ENCODE measurements around the gene MIOS.

MIOS gene

DNA sequence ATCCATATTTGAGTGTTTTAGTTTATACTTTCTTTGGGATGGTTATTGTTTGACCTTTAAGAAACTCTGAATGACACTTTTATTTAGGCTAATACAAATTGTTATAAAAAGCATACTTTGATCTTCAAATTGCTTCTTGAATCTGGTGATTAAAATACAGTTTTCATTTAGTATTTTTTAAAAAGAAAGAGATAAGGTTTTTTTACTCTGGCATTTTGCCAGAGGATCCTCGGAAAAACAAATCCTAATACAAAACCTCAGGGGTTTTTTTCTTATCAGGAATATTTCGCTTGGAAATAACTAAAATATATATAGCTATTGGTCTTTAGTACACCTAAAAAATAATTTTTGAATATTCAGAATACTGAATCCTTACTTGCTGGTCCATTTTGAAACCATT, 17.0 kb downstream of the MIOS start:
- DNase-seq (ENCODE audit: low read depth, low spot score), result no peak

DNA sequence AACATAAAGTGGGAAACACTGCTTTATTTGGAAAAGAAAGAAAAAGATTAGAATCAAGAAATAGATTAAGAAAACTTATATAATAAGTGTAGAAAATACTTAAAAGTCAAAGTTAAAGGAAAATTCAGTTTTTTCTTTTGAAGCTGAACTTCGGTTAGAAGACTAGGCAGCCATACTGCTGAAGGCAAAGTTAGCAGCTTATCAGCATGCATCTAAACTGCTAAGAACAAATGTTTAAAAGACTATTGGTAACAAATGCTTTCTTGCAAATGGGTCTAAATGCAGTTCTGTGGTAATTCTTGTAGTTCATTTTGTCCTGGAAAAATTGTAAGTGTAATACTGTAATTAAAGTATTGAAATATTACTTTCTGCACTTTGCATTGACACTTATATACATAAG, 18.0 kb downstream of the MIOS start:
- DNase-seq (ENCODE audit: low read depth, low spot score), result no peak

DNA sequence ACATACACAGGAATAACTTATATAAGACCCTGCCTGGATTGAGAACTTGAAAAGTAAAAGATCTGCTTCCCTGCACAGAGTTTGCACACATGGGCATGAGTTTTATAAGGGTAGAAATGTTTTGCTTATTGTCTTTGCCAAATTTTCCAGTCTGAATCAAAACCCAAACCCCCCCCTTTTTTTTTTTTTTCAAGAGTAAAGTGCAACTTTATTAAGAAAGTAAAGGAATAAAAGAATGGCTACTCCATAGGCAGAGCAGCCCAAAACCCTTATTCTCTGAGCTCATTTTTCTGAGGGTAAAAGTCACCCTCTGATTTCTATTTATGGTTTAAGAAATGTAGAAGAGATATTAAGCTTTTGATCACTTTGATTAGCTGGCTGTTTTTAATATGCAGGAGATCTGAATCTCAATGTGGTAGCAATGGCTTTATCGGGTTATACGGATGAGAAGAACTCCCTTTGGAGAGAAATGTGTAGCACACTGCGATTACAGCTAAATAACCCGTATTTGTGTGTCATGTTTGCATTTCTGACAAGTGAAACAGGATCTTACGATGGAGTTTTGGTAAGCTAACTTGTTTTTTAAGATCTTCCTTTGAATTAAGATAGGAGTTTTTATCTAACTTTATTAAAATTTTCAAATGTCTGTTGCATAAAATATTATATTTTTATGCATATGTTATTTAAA, 18.7 kb downstream of the MIOS start:
- no peak for DNase-seq (ENCODE audit: low read depth, low spot score)

DNA sequence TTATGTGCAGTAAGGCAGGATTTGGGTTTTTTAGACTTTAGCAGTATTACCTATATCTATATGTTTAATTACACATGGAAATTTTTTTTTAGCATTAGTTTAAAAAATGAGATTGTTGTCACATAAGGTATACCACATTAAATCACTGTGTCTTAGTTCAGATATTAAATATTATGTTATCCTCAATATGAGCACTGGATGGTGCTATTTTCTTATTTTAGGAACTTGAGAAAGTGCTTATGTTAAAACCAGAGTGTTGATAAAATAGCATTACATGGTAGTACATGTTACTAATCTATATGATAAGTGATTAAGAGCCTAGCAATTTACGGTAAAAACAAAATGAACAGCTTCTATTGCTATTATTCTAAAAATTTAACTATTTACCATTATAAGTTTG, 28.8 kb downstream of the MIOS start:
- DNase-seq (ENCODE audit: low read depth, low spot score), result no peak

DNA sequence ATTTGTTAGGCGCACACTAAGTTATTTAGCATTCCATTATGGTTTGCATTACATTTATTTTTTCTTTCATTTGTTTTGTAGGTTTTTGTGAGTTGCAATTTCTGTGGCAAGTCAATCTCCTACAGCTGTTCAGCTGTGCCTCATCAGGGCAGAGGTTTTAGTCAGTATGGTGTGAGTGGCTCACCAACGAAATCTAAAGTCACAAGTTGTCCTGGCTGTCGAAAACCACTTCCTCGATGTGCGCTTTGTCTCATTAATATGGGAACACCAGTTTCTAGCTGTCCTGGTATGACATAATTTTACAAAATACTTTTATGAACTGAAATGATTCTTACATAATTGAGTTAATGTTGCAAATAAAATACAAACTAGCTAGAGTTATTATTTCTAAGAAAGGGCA, 29.5 kb downstream of the MIOS start:
- no peak for DNase-seq (ENCODE audit: low read depth, low spot score)

DNA sequence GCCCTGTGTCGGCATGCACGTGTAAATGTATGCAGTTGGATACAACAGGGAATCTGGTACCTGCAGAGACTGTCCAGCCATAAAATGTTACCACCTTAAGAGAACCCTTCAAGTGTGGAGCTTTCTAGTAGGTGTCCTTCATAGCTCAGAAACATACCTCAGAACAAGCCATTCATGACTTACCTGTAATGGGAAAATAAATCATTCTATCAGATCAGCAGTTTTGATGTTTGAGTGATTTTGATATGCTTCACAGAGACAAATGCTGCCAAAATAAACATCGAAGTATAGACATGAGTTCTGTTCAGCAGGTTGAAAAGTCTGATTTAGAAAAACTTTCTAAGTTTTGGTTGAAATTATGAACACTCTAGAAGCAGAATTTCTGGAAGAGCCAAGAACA, 40.3 kb downstream of the MIOS start:
- no peak for DNase-seq (ENCODE audit: low read depth, low spot score)

DNA sequence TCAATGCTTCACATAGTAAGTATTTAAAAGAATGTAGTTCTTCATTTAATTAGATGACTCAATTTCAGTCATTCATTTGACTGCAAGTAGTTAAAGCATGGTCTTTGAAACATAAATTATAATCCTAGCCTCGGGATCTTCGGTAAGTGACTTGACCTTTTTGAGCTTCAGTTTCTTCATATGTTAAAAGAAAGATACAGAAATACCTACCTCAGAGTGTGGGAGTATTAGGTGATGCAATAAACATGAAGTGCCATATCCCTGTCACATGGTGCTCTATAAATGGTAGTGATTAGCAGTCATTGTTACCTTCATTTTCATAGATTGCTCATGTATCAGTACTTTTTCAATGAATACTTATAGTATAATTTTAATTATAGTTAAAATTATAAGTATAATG, 42.6 kb downstream of the MIOS start:
- DNase-seq (ENCODE audit: low read depth, low spot score), result no peak

DNA sequence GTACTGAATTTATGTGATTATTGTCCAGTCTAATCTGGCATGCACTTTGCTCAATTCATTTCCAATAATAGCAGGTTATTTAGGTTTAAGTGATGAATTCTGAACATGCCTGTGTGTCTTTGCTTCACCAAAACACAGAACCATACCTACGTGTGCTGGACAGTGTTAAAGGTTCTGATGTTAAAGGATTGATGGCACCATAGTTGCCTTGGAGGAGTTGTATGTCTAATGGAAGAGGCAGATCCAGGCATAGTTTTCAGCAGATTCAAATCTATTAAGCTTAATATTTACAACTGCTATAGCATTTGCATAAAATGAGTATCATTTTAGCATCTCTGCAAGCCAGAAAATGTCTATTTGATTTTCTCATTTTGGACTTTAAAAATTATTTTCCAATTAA, 45.8 kb downstream of the MIOS start:
- DNase-seq (ENCODE audit: low read depth, low spot score), result no peak

DNA sequence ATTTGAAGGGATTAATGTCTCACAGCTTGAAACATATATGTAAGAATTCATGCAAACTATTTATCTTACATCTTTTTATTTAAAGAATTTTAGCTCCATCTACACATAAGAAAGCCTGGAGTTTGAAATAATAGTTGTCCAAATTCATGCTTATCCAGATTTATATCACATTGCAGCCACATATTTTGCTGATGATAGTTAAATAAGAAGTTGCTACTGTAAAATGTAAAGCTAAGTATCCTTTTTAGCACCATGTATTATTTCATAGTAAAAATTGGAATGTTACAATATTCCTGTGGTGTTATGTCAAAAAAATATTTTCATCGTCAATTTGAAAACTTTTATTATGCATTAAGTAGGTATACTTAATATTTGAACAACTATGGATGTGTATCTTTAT, 46.5 kb downstream of the MIOS start:
- no peak for DNase-seq (ENCODE audit: low read depth, low spot score)

DNA sequence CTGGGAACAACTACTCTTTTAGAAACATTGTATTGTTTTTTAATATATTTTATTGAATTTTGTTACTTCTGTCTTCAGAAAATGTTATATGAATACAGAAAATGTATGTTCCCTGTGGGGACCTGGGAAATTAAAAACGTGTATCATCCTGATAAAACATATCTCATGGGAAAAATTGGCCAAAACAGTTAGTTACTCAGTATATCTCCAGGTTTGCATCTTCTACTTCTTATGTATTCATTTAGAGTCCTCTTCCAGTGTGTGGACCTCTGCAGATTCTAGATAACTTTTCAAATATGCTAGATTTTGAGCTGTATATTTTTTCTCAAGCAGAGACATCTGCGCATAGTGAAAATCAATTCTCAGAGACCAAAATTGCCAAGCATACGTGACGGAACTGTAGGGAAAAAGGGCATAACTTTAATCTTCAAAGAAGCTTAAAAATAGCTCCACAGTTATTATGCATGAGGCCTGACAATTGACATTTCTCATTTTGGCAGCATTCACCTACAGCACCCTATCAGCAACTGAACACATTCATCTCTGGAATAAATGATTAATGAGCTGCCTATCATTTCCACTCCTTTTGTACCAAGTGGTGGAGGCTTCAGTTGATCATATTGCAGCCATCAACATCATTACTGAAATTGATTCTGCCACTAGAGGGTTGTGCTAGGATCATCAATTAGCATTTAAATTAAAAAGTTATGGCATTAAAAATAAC, 47.5 kb downstream of the MIOS start:
- DNase-seq (ENCODE audit: low read depth, low spot score), result no peak

DNA sequence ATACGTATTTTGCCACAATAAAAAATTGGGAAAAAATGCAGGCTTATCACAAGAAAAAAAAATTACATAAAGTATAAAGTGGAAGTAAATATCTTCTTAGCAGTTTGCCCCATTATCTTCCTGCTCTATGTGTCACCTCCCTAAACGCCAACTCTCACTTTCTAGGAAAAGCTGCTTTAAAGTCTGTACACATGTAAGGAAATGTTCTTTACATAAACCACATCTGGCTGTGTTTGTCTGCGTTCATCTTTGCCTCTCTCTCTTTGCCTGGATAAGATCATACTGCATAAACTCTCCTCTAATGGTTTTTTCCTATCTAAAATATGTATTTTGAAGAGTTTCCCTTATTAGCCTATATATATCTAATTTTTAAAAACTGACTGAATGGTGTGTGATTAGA, 50.9 kb downstream of the MIOS start:
- no peak for DNase-seq (ENCODE audit: low read depth, low spot score)

DNA sequence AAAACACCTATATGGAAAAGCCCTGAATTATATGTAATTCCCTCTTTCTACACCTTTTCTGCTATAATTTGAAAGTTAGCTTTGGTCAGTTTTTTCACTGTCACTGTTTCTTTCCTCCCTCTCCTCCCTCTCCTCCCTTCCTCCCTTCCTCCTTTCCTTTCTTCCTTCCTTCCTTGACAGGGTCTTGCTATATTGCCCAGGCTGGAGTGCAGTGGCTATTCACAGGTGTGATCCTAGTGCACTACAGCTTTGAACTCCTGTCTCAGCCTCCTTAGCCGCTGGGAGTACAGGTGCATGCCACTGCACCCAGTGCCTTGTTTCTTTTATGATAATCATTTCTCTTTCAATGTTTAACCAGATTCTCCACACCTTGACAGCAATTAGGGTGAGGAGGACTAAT, 51.7 kb downstream of the MIOS start:
- DNase-seq (ENCODE audit: low read depth, low spot score), result no peak

DNA sequence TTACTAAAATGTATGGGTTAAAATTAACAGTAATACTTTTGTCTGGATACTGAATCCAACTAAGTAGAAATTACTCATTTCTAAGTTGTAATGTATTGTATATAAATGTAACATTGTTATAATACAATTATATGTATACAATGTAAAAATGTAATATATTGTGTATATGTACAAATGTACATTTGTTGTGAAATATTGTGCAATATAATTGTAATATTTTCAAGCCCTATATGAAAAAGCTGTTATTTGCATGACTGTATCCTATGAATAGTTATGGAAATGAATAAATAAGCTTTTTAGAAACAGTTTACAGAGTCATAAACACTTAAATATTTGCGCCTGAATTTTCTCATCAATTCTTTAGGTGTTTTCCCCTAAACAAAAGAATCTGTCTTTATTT, 53.6 kb downstream of the MIOS start:
- DNase-seq (ENCODE audit: low read depth, low spot score), result no peak

DNA sequence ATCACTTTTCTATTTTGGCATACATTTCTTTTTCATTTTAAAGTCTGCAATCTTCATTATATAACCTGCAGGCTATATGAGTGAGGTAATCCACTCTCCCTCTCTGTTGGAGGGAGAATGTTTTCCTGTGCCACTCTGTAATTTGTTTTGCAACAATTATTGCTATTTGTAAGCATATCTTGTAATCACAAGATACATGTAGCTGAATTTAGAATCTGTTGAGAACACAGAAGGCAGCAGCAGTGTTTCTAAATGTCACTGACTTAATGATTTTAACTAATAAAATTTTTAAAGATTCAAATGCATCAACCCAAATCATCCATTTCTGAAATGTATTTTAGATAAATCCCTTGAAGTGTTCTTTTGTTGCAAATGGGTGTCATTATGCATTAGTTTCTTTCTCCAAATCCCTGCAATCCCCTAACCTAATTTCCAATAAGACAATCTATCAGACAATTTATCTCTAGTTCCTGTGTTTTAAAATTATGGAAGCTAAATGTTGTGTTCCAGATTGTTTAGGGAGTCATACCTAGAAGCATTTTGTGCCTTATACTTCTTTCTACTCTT, 54.0 kb downstream of the MIOS start:
- no peak for DNase-seq (ENCODE audit: low read depth, low spot score)

DNA sequence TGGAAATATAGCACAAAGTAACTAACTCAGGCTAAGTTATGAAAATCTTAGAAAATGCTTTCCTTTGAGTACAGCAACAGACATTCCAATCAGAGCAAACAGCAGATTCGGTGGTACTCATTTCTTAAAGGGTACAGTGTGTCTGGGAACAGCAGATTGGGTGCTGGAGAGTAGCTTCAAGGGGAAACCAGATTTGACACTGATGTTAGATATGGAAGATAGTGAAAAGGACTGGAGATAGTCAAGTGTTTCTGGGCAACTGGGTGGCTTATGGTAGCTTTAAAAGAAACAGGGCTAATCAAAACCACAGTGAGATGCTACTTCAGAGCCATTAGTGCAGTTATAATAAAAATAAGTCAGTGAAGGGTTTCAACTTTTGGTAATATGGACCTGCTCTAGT, 61.8 kb downstream of the MIOS start:
- DNase-seq (ENCODE audit: low read depth, low spot score), result no peak

DNA sequence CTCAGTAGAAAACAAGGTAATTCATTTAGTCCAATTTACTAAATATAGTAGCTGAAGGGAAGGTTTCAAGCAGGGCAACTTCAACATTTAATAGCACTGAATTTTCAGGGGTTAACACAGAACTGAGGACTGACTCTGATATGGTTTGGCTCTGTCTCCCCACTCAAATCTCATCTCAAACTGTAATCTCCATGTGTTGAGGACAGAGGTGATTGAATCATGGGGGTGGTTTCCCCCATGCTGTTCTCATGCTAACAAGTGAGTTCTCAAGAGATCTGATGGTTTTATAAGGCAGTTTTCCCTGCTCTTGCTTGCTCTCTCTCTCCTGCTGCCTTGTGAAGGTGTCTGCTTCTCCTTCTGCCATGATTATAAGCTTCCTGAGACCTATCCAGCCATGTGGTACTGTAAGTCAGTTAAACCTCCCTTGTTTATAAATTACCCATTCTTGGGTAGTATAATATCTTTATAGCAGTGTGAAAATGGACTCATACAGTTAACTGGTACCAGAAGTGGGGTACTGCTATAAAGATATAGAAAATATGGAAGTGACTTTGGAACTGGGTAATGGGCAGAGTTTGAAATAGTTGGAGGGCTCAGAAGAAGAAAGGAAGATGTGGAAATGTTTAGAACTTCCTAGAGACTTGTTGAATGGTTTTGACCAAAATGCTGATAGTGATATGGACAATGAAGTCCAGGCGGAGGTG, 64.1 kb downstream of the MIOS start:
- DNase-seq (ENCODE audit: low read depth, low spot score), result no peak

DNA sequence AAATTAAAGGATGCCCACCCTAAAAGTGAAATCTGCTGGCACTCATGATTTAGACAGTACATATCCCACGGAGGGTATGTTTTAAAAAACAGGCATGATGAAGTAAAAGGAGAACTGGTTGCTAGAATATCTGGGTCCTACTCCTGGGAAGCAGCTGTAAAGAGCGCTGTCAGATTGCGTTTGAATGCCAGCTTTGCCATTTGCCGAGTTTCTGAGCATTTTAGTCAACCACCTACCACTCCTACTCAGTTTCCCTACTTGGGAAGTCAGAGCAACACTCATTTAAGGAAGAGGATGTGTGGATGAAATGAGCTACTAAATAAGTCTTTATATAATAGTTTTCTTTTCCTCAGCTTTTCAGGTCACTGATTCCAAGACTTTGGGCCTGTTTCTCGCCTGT, 72.7 kb downstream of the MIOS start:
- DNase-seq (ENCODE audit: low read depth, low spot score), result no peak

DNA sequence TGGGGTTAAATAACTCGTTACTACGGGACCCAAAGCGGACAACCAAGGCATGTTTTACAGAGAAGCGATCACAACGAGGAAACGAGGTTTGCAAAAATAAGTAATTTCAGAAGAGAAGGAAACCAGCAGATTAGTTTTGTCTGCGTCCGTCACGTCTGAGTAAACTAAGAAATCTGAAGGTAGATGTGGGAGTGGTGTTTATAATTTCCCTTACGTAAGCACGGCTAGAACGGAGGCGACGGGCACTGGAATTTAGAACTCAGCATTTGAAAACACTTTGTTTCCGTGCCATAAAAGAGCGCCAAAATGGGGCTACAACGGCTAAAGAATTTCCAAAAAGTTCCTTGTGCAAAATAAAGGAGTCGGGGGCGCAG, 73.2 kb downstream of the MIOS start:
- no peak for DNase-seq (ENCODE audit: low read depth, low spot score)

DNA sequence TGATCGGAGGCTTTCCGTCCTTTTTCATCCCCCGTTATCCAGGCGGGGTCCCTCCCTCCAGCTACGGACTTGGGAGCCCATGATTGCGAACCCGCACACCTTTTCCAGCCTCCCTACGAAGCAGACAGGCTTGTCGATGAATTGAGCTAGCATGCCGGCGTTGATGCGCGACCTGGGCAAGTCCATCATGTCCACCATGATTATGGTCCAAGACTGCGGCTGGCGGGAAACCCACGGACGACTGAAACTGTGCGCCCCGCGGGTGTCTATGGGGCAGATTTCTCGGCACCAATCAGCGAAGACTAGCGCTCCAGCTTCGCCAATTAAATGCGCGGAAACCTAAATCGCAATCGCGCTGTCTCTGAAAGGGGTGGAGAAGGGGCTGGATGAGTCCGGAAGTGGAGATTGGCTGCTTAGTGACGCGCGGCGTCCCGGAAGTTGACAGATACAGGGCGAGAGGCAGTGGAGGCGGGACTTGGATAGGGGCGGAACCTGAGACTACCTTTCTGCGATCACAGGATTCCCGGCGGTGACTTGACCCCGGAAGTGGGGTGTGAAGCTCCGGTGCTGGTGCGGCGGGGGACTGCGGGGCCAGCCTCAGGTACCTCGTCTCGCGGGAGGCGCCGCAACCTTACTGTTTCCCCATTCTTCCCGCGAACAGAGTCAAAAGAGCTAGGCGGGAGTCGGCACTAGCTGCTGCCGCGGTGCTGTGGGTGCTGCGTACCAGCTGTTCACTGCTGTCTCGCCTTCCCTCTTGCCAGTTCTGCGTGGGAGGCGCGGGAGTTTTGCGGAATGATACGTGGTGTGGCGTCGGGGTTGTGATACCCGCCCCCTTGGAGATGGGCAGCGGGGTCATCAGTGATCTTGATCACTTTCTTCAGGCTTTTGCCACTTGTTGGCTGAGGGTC, 73.8 kb downstream of the MIOS start, which contains the start of gene UMAD1:
TSS of gene UMAD1 (plus strand) at position 532 of the 908 bp plus-strand sequence. CDS start 32,620 bp downstream, outside the sequence.
- peak; percentile 95 for DNase-seq (ENCODE audit: low read depth, low spot score)

DNA sequence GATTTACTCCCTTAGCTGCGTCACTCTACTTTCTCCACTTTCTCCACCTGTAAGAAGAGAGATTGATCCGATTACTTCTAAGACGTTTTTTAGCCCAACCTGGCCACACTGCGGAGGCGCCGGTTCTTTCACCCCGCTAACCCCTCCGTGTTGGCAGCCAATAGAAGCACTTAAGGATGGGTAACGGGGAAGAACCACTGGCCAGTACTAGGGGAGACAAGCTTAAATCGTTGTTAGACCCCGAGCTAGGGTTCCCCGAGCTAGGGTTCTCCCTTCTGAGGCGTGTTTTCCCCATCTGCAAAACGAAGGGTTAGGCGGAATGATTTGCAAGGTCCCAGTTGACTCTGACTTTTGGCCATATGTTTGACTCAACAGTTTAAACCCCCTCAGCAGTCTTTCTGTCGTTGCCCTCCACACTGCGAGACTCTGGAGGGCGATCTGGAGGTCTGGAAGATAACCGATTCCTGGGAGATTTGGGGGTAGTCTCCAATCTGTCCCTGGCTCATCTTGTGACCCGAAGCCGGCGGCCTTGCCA, 74.5 kb downstream of the MIOS start:
- DNase-seq (ENCODE audit: low read depth, low spot score), result no peak

DNA sequence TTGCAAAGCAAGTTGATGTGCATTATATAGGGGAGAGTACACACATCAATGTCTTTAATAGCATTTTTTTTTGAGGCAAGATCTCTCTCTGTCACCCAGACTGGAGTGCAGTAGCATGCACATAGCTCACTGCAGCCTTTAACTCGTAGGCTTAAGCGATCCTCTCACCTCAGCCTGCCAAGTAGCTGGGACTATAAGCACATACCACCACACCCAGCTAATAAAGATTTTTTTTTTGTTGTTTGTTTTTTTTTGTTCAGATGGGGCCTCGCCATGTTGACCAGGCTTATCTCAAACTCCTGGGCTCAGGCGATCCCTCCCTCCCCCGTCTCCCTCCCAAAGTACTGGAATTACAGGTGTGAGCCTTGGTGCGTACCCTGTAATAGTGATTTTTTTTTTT, 75.4 kb downstream of the MIOS start:
- DNase-seq (ENCODE audit: low read depth, low spot score), result no peak

All from brain pericyte (primary cell).